Measurements from ENCODE around the gene TMCC2.
"Not testable (repeated sequence)": the region's sequence is repeated elsewhere in the genome, so short reads cannot be mapped to it uniquely, and the experiment has no call there.

Gene TMCC2

DNA sequence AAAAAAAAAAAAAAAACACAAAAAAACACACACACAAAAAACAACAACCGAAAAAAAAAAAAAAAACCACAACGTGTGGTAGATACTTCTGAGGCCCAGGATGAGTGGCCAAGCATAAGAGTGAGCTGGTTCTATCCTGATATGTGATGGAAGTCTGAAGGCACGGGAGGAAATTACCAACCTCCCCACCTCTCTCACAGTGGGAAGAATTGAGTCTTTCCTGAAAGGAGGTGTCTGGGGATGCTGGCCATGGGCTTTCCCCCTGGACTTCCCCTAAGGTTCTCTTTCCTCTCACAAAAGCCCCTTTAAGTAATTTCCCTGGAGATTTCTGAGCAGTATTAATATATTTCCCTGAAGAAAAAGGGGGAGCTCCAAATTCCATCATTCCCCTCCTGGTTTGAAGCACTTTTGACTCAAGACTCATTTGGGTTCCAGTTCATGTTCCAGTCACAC is 5.2 kb downstream of the TMCC2 start:
- POLR2A ChIA-PET, result no interaction called here
- CTCF ChIA-PET, result interaction anchor here (0.7 to 2.0 kb wide), 5 partner anchors 10 to 172 kb away, joined by 3 to 4 read pairs (median 3); no protein-coding TSS in a partner anchor

DNA sequence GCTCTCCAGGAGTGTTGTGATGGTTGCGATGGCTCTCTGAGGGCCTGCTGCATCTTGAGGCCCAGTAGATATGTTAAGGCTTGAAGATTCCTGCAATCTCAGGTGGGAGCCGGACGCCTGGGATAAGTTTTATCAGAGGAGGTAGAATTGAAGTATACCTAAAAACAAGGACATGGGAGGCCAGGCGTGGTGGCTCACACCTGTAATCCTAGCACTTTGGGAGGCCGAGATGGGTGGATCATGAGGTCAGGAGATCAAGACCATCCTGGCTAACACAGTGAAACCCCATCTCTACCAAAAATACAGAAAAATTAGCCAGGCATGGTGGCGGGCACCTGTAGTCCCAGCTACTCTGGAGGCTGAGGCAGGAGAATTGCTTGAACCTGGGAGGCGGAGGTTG is 6.2 kb downstream of the TMCC2 start:
- POLR2A ChIA-PET, result not testable (repeated sequence)
- CTCF ChIA-PET, result interaction anchor here (2.0 to 14.5 kb wide), 2 partner anchors 11 to 21 kb away, joined by 4 to 164 read pairs; no protein-coding TSS in a partner anchor

More for the DNA sequence above, 5.2 kb downstream of the TMCC2 start:
- TF ChIP-seq, protein P1, sequence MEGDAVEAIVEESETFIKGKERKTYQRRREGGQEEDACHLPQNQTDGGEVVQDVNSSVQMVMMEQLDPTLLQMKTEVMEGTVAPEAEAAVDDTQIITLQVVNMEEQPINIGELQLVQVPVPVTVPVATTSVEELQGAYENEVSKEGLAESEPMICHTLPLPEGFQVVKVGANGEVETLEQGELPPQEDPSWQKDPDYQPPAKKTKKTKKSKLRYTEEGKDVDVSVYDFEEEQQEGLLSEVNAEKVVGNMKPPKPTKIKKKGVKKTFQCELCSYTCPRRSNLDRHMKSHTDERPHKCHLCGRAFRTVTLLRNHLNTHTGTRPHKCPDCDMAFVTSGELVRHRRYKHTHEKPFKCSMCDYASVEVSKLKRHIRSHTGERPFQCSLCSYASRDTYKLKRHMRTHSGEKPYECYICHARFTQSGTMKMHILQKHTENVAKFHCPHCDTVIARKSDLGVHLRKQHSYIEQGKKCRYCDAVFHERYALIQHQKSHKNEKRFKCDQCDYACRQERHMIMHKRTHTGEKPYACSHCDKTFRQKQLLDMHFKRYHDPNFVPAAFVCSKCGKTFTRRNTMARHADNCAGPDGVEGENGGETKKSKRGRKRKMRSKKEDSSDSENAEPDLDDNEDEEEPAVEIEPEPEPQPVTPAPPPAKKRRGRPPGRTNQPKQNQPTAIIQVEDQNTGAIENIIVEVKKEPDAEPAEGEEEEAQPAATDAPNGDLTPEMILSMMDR (IDR thresholded peaks at IDR 0.05; ENCODE audit: insufficient read depth, low read length, missing control alignments), result no peak
- H3K4me3 ChIP-seq (ENCODE audit: low read depth, low read length), result no peak overlapping the region
- DNase-seq (ENCODE audit: low read depth, low spot score), result no peak

DNA sequence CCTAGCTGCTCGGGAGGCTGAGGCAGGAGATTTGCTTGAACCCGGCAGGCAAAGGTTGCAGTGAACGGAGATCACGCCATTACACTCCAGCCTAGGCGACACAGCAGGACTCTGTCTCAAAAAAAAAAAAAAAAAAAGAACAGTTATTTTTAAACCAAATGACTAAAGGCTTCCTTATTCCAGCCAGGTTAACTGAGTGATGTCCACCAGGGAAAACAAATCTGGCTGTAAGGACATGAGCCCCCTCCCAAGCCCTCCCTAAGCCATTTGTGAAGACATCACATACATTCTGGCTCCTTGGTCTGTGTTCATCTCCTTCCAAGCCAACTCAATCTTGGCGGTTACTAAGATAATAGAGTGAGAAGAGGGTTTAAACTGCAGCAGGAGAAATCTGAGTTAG is 8.2 kb downstream of the TMCC2 start:
- H3K4me3 ChIP-seq (ENCODE audit: low read depth, low read length), result no peak overlapping the region
- ChIA-PET CTCF (interaction anchor here (0.8 to 14.5 kb wide), 3 partner anchors 11 to 260 kb away, joined by 3 to 164 read pairs (median 3); no protein-coding TSS in a partner anchor), POLR2A (no interaction called here)
- TF ChIP-seq, protein P1 (IDR thresholded peaks at IDR 0.05; ENCODE audit: insufficient read depth, low read length, missing control alignments), result no peak
- DNase-seq (ENCODE audit: low read depth, low spot score), result no peak

More for the DNA sequence above, 6.2 kb downstream of the TMCC2 start:
- H3K4me3 ChIP-seq (ENCODE audit: low read depth, low read length); DNase-seq (ENCODE audit: low read depth, low spot score): not testable (repeated sequence)

DNA sequence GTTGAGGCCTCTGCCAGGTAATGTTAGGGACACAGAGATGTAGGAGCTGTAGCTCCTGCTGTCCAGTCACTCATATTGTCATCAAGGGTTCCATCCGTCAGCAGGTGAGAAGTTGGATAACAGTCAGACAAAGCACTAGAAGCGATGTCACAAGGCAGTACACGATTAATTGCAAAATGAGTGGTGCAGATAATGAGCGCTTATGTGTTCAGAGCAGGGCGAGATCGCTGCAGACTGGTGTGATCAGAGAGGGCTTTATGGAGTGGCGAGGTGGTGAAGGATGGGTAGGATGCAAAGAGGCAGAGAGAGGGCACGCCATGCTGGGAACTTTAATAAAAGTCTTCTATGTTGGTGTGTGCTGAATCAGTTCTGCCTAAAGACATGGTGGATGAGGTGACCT is 8.8 kb downstream of the TMCC2 start:
- POLR2A ChIA-PET, result no interaction called here
- H3K4me3 ChIP-seq (ENCODE audit: low read depth, low read length), result no peak overlapping the region
- TF ChIP-seq, protein P1 (IDR thresholded peaks at IDR 0.05; ENCODE audit: insufficient read depth, low read length, missing control alignments), result no peak
- no peak for DNase-seq (ENCODE audit: low read depth, low spot score)
- CTCF ChIA-PET, result interaction anchor here (0.8 to 14.5 kb wide), 4 partner anchors 11 to 288 kb away, joined by 3 to 164 read pairs (median 3); no protein-coding TSS in a partner anchor

DNA sequence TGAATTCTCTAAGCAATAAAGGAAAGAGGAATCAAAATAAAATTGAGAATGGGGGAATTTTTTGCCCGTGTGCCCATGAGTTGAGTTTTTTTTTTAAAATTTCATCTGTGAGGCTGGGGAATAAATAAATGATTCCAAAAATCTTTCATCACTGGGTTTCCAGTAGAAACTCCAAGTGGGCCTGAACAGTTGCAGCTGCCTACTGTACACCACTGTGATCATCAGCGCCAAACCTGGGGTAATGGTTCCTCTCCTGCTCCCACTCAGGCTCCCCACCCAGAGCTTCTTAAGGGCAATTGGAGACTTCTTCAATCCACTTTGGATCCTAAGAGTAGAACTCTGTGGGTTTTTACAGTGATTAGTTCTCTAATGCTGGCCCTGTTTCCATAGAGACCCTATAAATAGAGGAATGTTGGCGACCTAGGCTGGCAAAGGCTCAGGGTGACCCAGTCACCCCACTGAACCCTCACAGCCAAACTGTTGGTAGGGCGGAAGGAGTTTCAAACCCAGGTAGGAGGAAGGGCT is 9.3 kb downstream of the TMCC2 start:
- TF ChIP-seq, protein P1 (IDR thresholded peaks at IDR 0.05; ENCODE audit: insufficient read depth, low read length, missing control alignments), result no peak
- POLR2A ChIA-PET, result no interaction called here
- no peak overlapping the region for H3K4me3 ChIP-seq (ENCODE audit: low read depth, low read length)
- CTCF ChIA-PET, result interaction anchor here (1.3 to 14.5 kb wide), 3 partner anchors 8 to 287 kb away, joined by 3 to 164 read pairs (median 11); no protein-coding TSS in a partner anchor
- DNase-seq (ENCODE audit: low read depth, low spot score), result no peak

DNA sequence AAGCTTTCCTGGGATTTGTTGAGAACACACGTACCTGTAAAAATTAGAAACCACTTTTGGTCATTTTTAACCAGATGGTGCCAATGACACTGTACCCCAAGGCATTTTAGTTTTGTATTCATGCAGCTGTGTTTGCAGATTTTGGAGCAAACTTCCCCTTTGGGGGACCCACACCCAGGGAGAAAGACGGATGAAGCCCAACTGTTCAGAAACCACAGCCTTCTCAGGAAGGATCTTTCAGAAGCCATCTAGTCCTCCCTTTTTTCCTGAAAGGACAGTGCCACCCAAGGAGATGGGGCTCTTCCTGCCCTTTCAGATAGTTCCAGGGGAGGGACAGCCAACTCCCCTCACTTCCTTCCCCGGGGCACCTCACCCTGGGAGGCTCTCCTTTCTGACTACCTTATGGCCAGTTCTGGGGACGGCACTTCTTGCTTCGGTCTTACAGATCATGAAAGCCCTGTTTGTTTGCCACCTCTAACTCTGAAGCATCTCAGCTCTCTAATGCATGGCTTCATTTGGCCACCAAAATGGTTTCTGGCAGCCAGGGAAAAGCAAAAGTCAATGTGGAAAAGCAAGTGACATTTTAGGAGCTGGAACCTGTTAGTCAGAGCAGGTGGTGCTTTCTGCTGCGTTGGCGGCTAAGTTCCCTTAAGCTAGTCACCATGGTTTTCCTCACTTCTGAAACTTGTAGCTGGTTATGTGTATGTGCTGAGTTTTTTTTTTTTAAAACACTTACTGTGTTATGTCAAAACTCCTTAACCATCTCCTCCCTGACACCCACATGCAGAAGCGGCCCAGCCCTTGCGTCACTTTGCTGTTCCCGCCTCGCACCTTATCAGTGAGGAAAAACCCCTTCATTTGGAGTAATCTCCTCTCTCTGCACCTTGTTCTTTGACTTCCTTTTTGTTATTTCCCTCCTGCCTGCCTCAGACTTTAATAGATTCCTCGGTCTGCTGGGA is 10.1 kb downstream of the TMCC2 start:
- TF ChIP-seq, protein P1 (IDR thresholded peaks at IDR 0.05; ENCODE audit: insufficient read depth, low read length, missing control alignments), result no peak
- CTCF ChIA-PET, result interaction anchor here (1.3 to 14.5 kb wide), 3 partner anchors 8 to 286 kb away, joined by 3 to 164 read pairs (median 11); no protein-coding TSS in a partner anchor
- POLR2A ChIA-PET, result no interaction called here
- DNase-seq (ENCODE audit: low read depth, low spot score), result no peak
- no peak overlapping the region for H3K4me3 ChIP-seq (ENCODE audit: low read depth, low read length)
